ENCODE data around the gene KLF6.

GRCh38 chr10:3790272-3790671 lies 5.3 kb upstream of the KLF6 start:
- no peak for TF ChIP-seq CTCF (IDR thresholded peaks at IDR 0.05)
- no peak for TF ChIP-seq KAT7 (CRISPR knock-in tag; IDR thresholded peaks at IDR 0.05; ENCODE audit: borderline replicate concordance)
- TF ChIP-seq JUN (CRISPR knock-in tag; IDR thresholded peaks at IDR 0.05) = no peak
- no peak for TF ChIP-seq AR (CRISPR knock-in tag; IDR thresholded peaks at IDR 0.05)
- TF ChIP-seq SP1 (CRISPR knock-in tag; conservative IDR thresholded peaks at IDR 0.05) = no peak
- no peak for TF ChIP-seq CREM (CRISPR knock-in tag; IDR thresholded peaks at IDR 0.05)
- no peak for TF ChIP-seq MXD4 (CRISPR knock-in tag; IDR thresholded peaks at IDR 0.05; ENCODE audit: borderline replicate concordance)
- TF ChIP-seq ATF1 (CRISPR knock-in tag; IDR thresholded peaks at IDR 0.05) = no peak
- no peak for TF ChIP-seq NR1H2 (CRISPR knock-in tag; IDR thresholded peaks at IDR 0.05)
